NAMALWA (cell line): ENCODE results near the gene MAST2.

Source experiments
- DNase-seq: peaks from one replicate; pipeline ENCODE4 v3.0.0-alpha.2; 2015; ENCODE audit warnings: low spot score

Gene MAST2

GRCh38 chr1:45982359-45982758 is 178.9 kb downstream of the MAST2 start:
- no peak for DNase-seq

- DNase-seq, result no peak
Measured at GRCh38 chr1:45983967-45984366, 180.6 kb downstream of the MAST2 start.

- no peak for DNase-seq
Measured at GRCh38 chr1:45987204-45987603, 183.8 kb downstream of the MAST2 start.

- no peak for DNase-seq
Measured at GRCh38 chr1:45989249-45989648, 185.8 kb downstream of the MAST2 start.

- DNase-seq, result no peak
Measured at GRCh38 chr1:45994423-45994822, 191.0 kb downstream of the MAST2 start.

- DNase-seq, result no peak
Measured at GRCh38 chr1:45995298-45995697, 191.9 kb downstream of the MAST2 start.

- no peak for DNase-seq
Measured at GRCh38 chr1:45998020-45998617, 194.7 kb downstream of the MAST2 start.

- DNase-seq, result no peak
Measured at GRCh38 chr1:45999507-45999906, 196.1 kb downstream of the MAST2 start.

GRCh38 chr1:46001081-46001785 is 197.8 kb downstream of the MAST2 start:
- no peak for DNase-seq

- DNase-seq, result no peak
Measured at GRCh38 chr1:46002551-46003150, 199.2 kb downstream of the MAST2 start.

GRCh38 chr1:46003315-46003714 is 199.9 kb downstream of the MAST2 start:
- DNase-seq, result no peak

GRCh38 chr1:46004492-46004891 is 201.1 kb downstream of the MAST2 start:
- DNase-seq, result no peak

- no peak for DNase-seq
Measured at GRCh38 chr1:46005594-46005993, 202.2 kb downstream of the MAST2 start.

GRCh38 chr1:46008585-46008984 is 205.2 kb downstream of the MAST2 start:
- no peak for DNase-seq

- DNase-seq, result no peak
Measured at GRCh38 chr1:46010611-46011010, 207.2 kb downstream of the MAST2 start.

- no peak for DNase-seq
Measured at GRCh38 chr1:46011121-46011695, 207.8 kb downstream of the MAST2 start.

GRCh38 chr1:46012236-46012635 is 208.8 kb downstream of the MAST2 start:
- DNase-seq, result no peak

- no peak for DNase-seq
Measured at GRCh38 chr1:46013581-46013980, 210.2 kb downstream of the MAST2 start.

- DNase-seq, result no peak
Measured at GRCh38 chr1:46017876-46018503, 214.6 kb downstream of the MAST2 start.

- DNase-seq, result no peak
Measured at GRCh38 chr1:46019348-46019747, 215.9 kb downstream of the MAST2 start.

- no peak for DNase-seq
Measured at GRCh38 chr1:46020010-46020409, 216.6 kb downstream of the MAST2 start.
